Neural crest cell (in vitro differentiated cells): ENCODE data around the gene SEMA6A. TPM values are rescaled to one million over a fixed set of nuclear protein-coding genes. Genes with fewer than 3 reads are reported as not detected.

Experiments
- DNase-seq: peaks from one replicate; pipeline ENCODE4 v3.0.0; 2021; ENCODE audit warnings: low read depth, mixed read lengths, low spot score
- H3K27ac Mint-ChIP-seq: one replicate; pipeline ENCODE4 v1.8.0; 2021; ENCODE audit warnings: mild to moderate bottlenecking, mixed read lengths; ENCODE audit not compliant: unreplicated experiment
- H3K27me3 Mint-ChIP-seq: 2 replicates; pipeline ENCODE4 v1.8.0; 2021; ENCODE audit warnings: low read depth, mild to moderate bottlenecking, mixed read lengths
- H3K36me3 Mint-ChIP-seq: 2 replicates; pipeline ENCODE4 v1.8.0; 2021; ENCODE audit warnings: low read depth, mild to moderate bottlenecking, mixed read lengths
- H3K4me1 Mint-ChIP-seq: 2 replicates; pipeline ENCODE4 v1.8.0; 2021; ENCODE audit warnings: mixed read lengths
- H3K4me3 Mint-ChIP-seq: one replicate; pipeline ENCODE4 v1.8.0; 2021; ENCODE audit warnings: mild to moderate bottlenecking, mixed read lengths
- H3K9me3 Mint-ChIP-seq: 2 replicates; pipeline ENCODE4 v1.8.0; 2021; ENCODE audit warnings: mixed read lengths
- total RNA-seq: library from RNA; stranded (reverse); gene quantifications from 2 replicates; pipeline ENCODE4 v1.2.1, GENCODE V29; 2021
- TF ChIP-seq, protein P1 (sequence below): fragments of 200-600 bp; sonication (generic); conservative IDR thresholded peaks from 2 replicates; pipeline ENCODE4 v1.5.0; 2021; ENCODE audit warnings: antibody characterized with exemption, mild to moderate bottlenecking

SEMA6A gene
- total RNA-seq, 1 donor from 2014 or later, result 30.0 TPM

DNA sequence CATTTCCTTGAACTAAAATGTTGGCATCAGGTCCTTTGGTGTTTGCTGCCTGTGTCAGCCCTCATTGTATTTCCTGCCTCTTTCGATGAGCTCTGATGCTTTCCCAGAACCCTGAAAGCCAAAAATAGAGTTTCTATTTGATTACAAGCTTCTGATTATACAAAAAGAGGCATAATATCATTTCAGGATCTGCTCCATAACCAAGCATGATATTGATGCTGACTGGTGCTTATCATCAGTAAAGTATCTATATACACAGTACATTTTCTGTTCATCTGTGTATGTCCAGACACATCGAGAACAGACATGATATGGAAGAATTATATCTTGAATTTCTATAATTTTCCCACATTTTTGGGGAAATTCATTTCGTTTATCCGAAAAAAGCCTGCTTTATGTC is 58.6 kb downstream of the SEMA6A start:
- H3K36me3 Mint-ChIP-seq, result no peaks in the 10 kb centered on the region
- no peak overlapping the region for H3K27ac Mint-ChIP-seq
- H3K27me3 Mint-ChIP-seq, result no peaks in the 10 kb centered on the region
- peaks cover 8% of the 10 kb centered on the region for H3K9me3 Mint-ChIP-seq
- H3K4me3 Mint-ChIP-seq, result no peak overlapping the region
- TF ChIP-seq, protein P1, sequence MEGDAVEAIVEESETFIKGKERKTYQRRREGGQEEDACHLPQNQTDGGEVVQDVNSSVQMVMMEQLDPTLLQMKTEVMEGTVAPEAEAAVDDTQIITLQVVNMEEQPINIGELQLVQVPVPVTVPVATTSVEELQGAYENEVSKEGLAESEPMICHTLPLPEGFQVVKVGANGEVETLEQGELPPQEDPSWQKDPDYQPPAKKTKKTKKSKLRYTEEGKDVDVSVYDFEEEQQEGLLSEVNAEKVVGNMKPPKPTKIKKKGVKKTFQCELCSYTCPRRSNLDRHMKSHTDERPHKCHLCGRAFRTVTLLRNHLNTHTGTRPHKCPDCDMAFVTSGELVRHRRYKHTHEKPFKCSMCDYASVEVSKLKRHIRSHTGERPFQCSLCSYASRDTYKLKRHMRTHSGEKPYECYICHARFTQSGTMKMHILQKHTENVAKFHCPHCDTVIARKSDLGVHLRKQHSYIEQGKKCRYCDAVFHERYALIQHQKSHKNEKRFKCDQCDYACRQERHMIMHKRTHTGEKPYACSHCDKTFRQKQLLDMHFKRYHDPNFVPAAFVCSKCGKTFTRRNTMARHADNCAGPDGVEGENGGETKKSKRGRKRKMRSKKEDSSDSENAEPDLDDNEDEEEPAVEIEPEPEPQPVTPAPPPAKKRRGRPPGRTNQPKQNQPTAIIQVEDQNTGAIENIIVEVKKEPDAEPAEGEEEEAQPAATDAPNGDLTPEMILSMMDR, result no peak
- peaks cover 32% of the 10 kb centered on the region for H3K4me1 Mint-ChIP-seq
- no peak for DNase-seq

DNA sequence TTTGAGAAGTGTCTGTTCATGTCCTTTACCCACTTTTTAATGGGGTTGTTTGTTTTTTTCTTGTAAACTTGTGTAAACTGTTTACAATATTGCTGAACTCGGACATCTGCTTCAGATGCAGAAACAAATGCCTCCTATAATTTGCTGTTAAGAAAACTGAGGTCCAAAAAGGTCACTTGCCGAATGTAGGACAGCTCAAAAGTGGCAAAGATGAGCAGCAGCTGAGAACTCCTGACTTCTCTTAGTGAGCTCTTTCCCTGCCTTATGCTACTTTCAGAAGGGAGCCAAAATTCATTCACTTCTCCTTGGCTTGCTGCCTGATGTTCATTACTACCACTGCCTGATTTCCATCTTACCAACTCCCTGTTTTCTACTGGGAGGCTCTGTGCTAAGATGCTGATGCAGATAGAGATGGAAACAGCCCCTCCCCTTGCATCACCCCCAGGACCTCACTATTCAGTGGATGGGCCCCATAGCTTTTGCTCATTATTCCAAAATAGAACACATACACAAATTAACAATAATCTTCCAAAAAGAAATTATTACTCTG is 60.1 kb downstream of the SEMA6A start:
- TF ChIP-seq, protein P1, result no peak
- Mint-ChIP-seq H3K4me1 (peaks cover 32% of the 10 kb centered on the region), H3K4me3 (no peak overlapping the region), H3K27me3 (no peaks in the 10 kb centered on the region), H3K9me3 (peaks cover 5% of the 10 kb centered on the region), H3K27ac (no peak overlapping the region), H3K36me3 (no peaks in the 10 kb centered on the region)
- DNase-seq, result no peak

DNA sequence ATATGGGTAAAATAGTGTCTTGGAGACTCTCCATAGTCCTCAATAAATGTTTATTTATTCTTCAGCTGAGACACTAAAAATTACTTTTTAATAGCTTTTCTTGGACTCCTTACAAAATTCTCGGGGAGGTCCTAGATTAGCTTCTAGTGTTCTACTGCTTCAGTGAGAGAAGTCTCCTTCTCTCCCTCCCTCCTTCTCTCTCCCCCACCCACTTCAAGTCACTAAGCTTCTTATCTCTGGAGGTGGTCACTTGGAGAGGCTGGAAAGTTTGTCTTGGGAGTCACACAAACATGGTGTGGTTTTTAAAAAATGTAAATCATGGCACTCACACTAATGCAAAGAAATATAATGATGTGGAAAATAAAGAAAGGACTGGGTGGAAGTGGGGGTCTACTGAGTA is 64.1 kb downstream of the SEMA6A start:
- Mint-ChIP-seq H3K4me1 (peaks cover 23% of the 10 kb centered on the region), H3K27ac (no peak overlapping the region), H3K4me3 (no peak overlapping the region), H3K9me3 (no peaks in the 10 kb centered on the region), H3K36me3 (no peaks in the 10 kb centered on the region), H3K27me3 (no peaks in the 10 kb centered on the region)
- DNase-seq, result no peak
- TF ChIP-seq, protein P1, result no peak

DNA sequence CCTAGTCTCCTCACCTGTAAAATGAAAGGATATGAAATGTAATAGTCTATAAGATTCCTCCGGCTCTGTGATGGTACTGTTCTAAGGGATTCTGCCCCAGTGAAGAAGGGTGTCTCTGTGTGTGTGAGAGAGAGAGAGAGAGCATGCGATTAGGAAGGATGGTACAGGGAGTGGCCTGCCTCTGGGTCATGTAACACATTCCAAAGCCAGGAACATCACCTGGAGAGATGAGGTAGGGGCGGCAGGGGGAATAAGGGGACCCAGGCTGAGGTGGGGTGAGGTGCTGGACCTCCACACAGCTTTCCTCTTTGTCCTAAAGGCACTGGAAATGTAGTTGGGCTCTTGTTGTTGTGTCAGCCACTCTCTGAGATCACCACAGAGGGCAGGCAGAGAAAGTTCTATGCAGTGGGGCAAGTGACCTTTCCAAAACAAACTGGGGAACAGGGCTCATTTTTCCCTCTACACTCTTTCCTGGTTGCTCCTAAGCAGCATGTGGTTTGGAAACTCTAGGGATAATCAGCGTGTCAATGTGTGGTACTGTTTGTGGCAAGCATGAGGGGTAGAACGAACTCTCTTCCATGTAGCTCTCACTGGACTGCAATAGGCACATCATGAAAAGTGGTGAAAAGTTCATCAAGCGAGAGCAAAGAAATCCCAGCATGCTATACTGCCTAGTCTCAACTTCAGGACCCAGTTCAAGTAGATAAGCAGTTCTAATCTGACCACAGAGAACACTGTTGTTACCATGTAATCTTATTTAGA is 65.0 kb downstream of the SEMA6A start:
- H3K27me3 Mint-ChIP-seq, result no peaks in the 10 kb centered on the region
- H3K36me3 Mint-ChIP-seq, result no peaks in the 10 kb centered on the region
- H3K9me3 Mint-ChIP-seq, result no peaks in the 10 kb centered on the region
- peaks cover 22% of the 10 kb centered on the region for H3K4me1 Mint-ChIP-seq
- H3K4me3 Mint-ChIP-seq, result no peak overlapping the region
- TF ChIP-seq, protein P1, result no peak
- no peak for DNase-seq
- no peak overlapping the region for H3K27ac Mint-ChIP-seq

DNA sequence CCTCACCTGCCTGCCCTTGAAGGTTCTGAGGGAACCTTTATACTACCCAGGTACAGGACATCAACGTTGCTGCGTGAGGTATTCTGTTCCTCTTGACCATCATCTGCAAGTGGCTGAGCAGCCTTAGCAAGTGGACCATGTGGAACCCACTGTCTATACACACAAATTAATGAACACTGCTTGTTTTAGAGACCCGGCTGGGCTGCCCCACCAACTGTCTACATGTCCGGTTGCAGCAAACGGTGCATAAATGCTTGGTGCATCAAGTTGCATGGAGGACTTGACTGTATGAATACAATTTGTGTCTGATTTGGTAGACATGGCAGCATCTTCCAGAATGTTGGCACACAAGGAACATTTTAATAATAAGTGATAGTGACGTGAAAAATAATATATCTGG is 65.8 kb downstream of the SEMA6A start:
- no peak for DNase-seq
- Mint-ChIP-seq H3K4me1 (peaks cover 22% of the 10 kb centered on the region), H3K27me3 (no peaks in the 10 kb centered on the region), H3K27ac (no peak overlapping the region), H3K9me3 (no peaks in the 10 kb centered on the region), H3K4me3 (no peak overlapping the region), H3K36me3 (no peaks in the 10 kb centered on the region)
- TF ChIP-seq, protein P1, result no peak
